HepG2 (cell line): ENCODE data around the gene SYNJ2. TPM values are rescaled to one million over a fixed set of nuclear protein-coding genes. Genes with fewer than 3 reads are reported as not detected.

Experiments
- ARNT ChIP-seq: fragments of 450-650 bp; IDR thresholded peaks from 2 replicates; pipeline ENCODE4 v1.6.1; 2017
- CHCHD3 ChIP-seq: sonication (generic); formaldehyde crosslinking; IDR thresholded peaks from 2 replicates; pipeline ENCODE4 v1.8.0; 2022; ENCODE audit warnings: mild to moderate bottlenecking, missing genetic modification reagents, moderate library complexity
- EHMT2 ChIP-seq: fragments of 200-600 bp; sonication (generic); IDR thresholded peaks from 2 replicates; pipeline ENCODE4 v1.7.0; 2017; ENCODE audit warnings: antibody characterized with exemption, low read depth, low read length, borderline replicate concordance
- GLI4 ChIP-seq: sonication (generic); formaldehyde crosslinking; IDR thresholded peaks from 2 replicates; pipeline ENCODE4 v1.5.1; 2020; ENCODE audit warnings: missing genetic modification reagents, mild to moderate bottlenecking, moderate library complexity, borderline replicate concordance
- HDAC1 ChIP-seq: sonication (generic); formaldehyde crosslinking; IDR thresholded peaks from 2 replicates; pipeline ENCODE4 v1.5.1; 2020; ENCODE audit warnings: mild to moderate bottlenecking, missing genetic modification reagents
- HDAC6 ChIP-seq: fragments of 200-600 bp; sonication (generic); IDR thresholded peaks from 2 replicates; pipeline ENCODE4 v1.7.0; 2017; ENCODE audit warnings: mild to moderate bottlenecking, antibody characterized with exemption, low read length, low read depth
- HOXD1 ChIP-seq: sonication (generic); formaldehyde crosslinking; IDR thresholded peaks from 2 replicates; pipeline ENCODE4 v1.5.0; 2020; ENCODE audit warnings: missing genetic modification reagents
- NPAS2 ChIP-seq: sonication (generic); formaldehyde crosslinking; IDR thresholded peaks from 2 replicates; pipeline ENCODE4 v1.8.0; 2022; ENCODE audit warnings: mild to moderate bottlenecking, missing genetic modification reagents, borderline replicate concordance
- NR2C2 ChIP-seq: sonication (generic); formaldehyde crosslinking; IDR thresholded peaks from 2 replicates; pipeline ENCODE4 v1.4.0; 2020; ENCODE audit warnings: missing genetic modification reagents, mild to moderate bottlenecking, moderate library complexity, borderline replicate concordance
- NR2F6 ChIP-seq, 2 experiments: IDR thresholded peaks; 2 replicates each; pipeline ENCODE4 v1.6.1; 2016; ENCODE audit warnings: antibody characterized with exemption in 1 of 2, mild to moderate bottlenecking in 1 of 2
- PCBP2 ChIP-seq: fragments of 200-400 bp; formaldehyde crosslinking; optimal IDR thresholded peaks from 2 replicates; pipeline ENCODE3; 2018; ENCODE audit warnings: low read length, low read depth; ENCODE audit not compliant: poor library complexity, severe bottlenecking
- PHF5A ChIP-seq: IDR thresholded peaks from one replicate; pipeline ENCODE4 v1.6.1; 2018; ENCODE audit warnings: low read depth, missing genetic modification reagents; ENCODE audit not compliant: unreplicated experiment
- SALL2 ChIP-seq: sonication (generic); formaldehyde crosslinking; IDR thresholded peaks from 2 replicates; pipeline ENCODE4 v1.8.1; 2023; ENCODE audit warnings: mild to moderate bottlenecking, missing genetic modification reagents, inconsistent platforms
- TBP ChIP-seq: sonication (generic); formaldehyde crosslinking; IDR thresholded peaks from 2 replicates; pipeline ENCODE4 v1.5.0; 2020; ENCODE audit warnings: missing genetic modification reagents
- TP53 ChIP-seq: sonication (generic); formaldehyde crosslinking; conservative IDR thresholded peaks from 2 replicates; pipeline ENCODE4 v1.4.0; 2020; ENCODE audit warnings: missing genetic modification reagents
- ZFP90 ChIP-seq: sonication (generic); formaldehyde crosslinking; IDR thresholded peaks from 2 replicates; pipeline ENCODE4 v1.8.0; 2022; ENCODE audit warnings: missing genetic modification reagents, mild to moderate bottlenecking, inconsistent platforms, borderline replicate concordance
- ZIK1 ChIP-seq: sonication (generic); formaldehyde crosslinking; IDR thresholded peaks from 2 replicates; pipeline ENCODE4 v1.5.0; 2020; ENCODE audit warnings: mild to moderate bottlenecking, low read depth, missing genetic modification reagents, borderline replicate concordance
- ZNF564 ChIP-seq: sonication (generic); formaldehyde crosslinking; IDR thresholded peaks from 2 replicates; pipeline ENCODE4 v1.8.1; 2023; ENCODE audit warnings: mild to moderate bottlenecking, missing genetic modification reagents
- ZNF83 ChIP-seq: sonication (generic); formaldehyde crosslinking; IDR thresholded peaks from 2 replicates; pipeline ENCODE4 v1.4.0; 2020; ENCODE audit warnings: missing genetic modification reagents, mild to moderate bottlenecking, borderline replicate concordance
- ZSCAN9 ChIP-seq: IDR thresholded peaks from 2 replicates; pipeline ENCODE4 v1.6.1; 2016; ENCODE audit warnings: borderline replicate concordance
- polyA plus RNA-seq, 8 experiments: library from polyadenylated mRNA; depleted of rRNA in 3 of 8; stranded (reverse) in 7 of 8; unstranded in 1 of 8; fragments of >200 nt; fragmentation: Illumina TruSeq in 4 of 8; extraction: Trizol in 4 of 8; gene quantifications; 2 replicates each; pipeline versions ENCODE4 v1.2.1 to v1.2.3, GENCODE V29; 2011 to 2016; ENCODE audit warnings: low read depth in 4 of 8, missing spikeins in 1 of 8, mixed read lengths in 1 of 8; ENCODE audit not compliant: insufficient read depth in 1 of 8
- total RNA-seq, 5 experiments: library from RNA; depleted of rRNA; stranded (reverse); fragments of >200 nt; fragmentation: Illumina TruSeq; extraction: Trizol; gene quantifications; 2 replicates each; pipeline ENCODE4 v1.2.3, GENCODE V29; 2016; ENCODE audit warnings: low read depth in 1 of 5
- TF ChIP-seq, protein P1 (sequence below): sonication (generic); formaldehyde crosslinking; conservative IDR thresholded peaks from 2 replicates; pipeline ENCODE4 v1.4.0; 2020; ENCODE audit warnings: missing genetic modification reagents
- TF ChIP-seq, protein P2 (sequence below): sonication (generic); formaldehyde crosslinking; IDR thresholded peaks from 2 replicates; pipeline ENCODE4 v1.5.0; 2020; ENCODE audit warnings: missing genetic modification reagents
- TF ChIP-seq, protein P3 (sequence below): sonication (generic); formaldehyde crosslinking; IDR thresholded peaks from 2 replicates; pipeline ENCODE4 v1.5.0; 2020; ENCODE audit warnings: missing genetic modification reagents

The SYNJ2 gene
- total and polyA plus RNA-seq, 2 of the 13 experiments (the other 11 are each of a cell fraction or from before 2014, with no cell fraction given): 39.1 to 57.6 TPM

DNA sequence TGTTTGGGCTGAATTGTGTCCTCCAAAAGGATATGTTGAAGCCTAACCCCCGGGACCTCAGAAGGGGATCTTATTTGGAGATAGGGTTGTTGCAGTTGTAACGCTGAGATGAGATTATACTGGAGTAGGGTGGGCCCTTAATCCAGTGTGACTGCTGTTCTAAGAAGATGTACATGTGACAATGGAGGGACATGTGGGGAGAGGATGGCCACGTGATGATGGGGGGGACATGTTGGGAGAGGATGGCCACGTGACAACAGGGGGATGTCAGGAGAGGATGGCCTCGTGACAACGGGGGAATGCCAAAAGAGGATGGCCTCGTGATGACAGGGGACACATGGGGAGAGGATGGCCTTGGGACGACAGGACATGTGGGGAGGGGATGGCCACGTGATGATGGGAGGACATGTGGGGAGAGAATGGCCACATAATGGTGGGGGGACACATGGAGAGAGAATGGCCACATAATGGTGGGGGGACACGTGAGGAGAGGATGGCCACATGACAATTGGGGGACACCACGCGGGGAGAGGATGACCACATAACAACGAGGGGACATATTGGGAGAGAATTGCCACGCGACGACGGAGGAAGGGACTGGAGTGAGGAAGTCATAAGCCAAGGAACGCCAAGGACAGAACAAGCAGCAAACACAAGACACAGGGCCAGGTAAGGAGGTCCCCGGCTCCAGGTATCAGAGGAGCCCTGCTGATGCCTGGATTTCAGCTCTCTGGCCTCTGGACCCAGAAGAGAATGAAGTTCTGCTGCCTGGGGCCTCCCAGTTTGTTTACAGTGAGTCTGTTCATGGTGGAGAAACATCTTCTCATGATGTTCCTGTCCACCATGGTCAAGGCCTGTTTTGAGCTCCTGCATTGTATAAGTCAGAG, 29.2 kb downstream of the SYNJ2 start (continued):
- TF ChIP-seq GLI4 (CRISPR knock-in tag): peak; percentile 3; the same call in 1 of the 2 replicates
- TF ChIP-seq PCBP2: no peak
- TF ChIP-seq TP53: no peak; the same call in 1 of the 2 replicates
- no peak for TF ChIP-seq EHMT2
- TF ChIP-seq ZIK1 (CRISPR knock-in tag): peak; percentile 84
- TF ChIP-seq PHF5A (CRISPR knock-in tag): peak; percentile 14
- TF ChIP-seq HOXD1 (CRISPR knock-in tag): no peak
- TF ChIP-seq NPAS2 (CRISPR knock-in tag): no peak
- TF ChIP-seq, protein P1, sequence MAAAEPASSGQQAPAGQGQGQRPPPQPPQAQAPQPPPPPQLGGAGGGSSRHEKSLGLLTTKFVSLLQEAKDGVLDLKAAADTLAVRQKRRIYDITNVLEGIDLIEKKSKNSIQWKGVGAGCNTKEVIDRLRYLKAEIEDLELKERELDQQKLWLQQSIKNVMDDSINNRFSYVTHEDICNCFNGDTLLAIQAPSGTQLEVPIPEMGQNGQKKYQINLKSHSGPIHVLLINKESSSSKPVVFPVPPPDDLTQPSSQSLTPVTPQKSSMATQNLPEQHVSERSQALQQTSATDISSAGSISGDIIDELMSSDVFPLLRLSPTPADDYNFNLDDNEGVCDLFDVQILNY (CRISPR knock-in tag): no peak
- TF ChIP-seq NR2C2 (CRISPR knock-in tag): no peak
- peak; percentile 78 for TF ChIP-seq ZNF564 (CRISPR knock-in tag)
- TF ChIP-seq, protein P2, sequence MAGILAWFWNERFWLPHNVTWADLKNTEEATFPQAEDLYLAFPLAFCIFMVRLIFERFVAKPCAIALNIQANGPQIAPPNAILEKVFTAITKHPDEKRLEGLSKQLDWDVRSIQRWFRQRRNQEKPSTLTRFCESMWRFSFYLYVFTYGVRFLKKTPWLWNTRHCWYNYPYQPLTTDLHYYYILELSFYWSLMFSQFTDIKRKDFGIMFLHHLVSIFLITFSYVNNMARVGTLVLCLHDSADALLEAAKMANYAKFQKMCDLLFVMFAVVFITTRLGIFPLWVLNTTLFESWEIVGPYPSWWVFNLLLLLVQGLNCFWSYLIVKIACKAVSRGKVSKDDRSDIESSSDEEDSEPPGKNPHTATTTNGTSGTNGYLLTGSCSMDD (CRISPR knock-in tag): 0 out of 2 replicates have a peak, but pooled peaks have one; percentile 66
- no peak for TF ChIP-seq HDAC6
- TF ChIP-seq CHCHD3 (CRISPR knock-in tag): peak; percentile 84
- no peak for TF ChIP-seq HDAC1 (CRISPR knock-in tag)
- no peak for TF ChIP-seq NR2F6 (IDR thresholded peaks at IDR 0.05)
- no peak; the same call in 1 of the 2 replicates for TF ChIP-seq NR2F6 (CRISPR knock-in tag; IDR thresholded peaks at IDR 0.05)
- 0 out of 2 replicates have a peak, but pooled peaks have one; percentile 17 for TF ChIP-seq TBP (CRISPR knock-in tag)
- TF ChIP-seq, protein P3, sequence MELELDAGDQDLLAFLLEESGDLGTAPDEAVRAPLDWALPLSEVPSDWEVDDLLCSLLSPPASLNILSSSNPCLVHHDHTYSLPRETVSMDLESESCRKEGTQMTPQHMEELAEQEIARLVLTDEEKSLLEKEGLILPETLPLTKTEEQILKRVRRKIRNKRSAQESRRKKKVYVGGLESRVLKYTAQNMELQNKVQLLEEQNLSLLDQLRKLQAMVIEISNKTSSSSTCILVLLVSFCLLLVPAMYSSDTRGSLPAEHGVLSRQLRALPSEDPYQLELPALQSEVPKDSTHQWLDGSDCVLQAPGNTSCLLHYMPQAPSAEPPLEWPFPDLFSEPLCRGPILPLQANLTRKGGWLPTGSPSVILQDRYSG (CRISPR knock-in tag): no peak
- TF ChIP-seq SALL2 (CRISPR knock-in tag): peak; percentile 12; the same call in 1 of the 2 replicates
- no peak for TF ChIP-seq ARNT
- TF ChIP-seq ZFP90: no peak
- TF ChIP-seq ZNF83 (CRISPR knock-in tag): 0 out of 2 replicates have a peak, but pooled peaks have one; percentile 78
- TF ChIP-seq ZSCAN9 (CRISPR knock-in tag): 0 out of 2 replicates have a peak, but pooled peaks have one; percentile 63
